NT2/D1 (cell line): ENCODE measurements around the gene CNTN6.

Experiments used
- DNase-seq: peaks from one replicate; pipeline ENCODE4 v3.0.0-alpha.2; 2011; ENCODE audit warnings: low read depth, low spot score
- H3K27me3 ChIP-seq: 2 replicates; pipeline ENCODE4 v1.6.0; 2011; ENCODE audit warnings: mild to moderate bottlenecking; ENCODE audit not compliant: insufficient read length, insufficient read depth
- H3K36me3 ChIP-seq: 2 replicates; pipeline ENCODE4 v1.6.1; 2011; ENCODE audit warnings: mild to moderate bottlenecking, low read length, mixed read lengths; ENCODE audit not compliant: insufficient read depth, insufficient read length
- H3K4me1 ChIP-seq: 2 replicates; pipeline ENCODE4 v1.5.1; 2011; ENCODE audit not compliant: insufficient read depth, insufficient read length
- H3K4me3 ChIP-seq: 2 replicates; pipeline ENCODE4 v1.5.1; 2011; ENCODE audit warnings: low read depth; ENCODE audit not compliant: insufficient read length
- H3K9ac ChIP-seq: 2 replicates; pipeline ENCODE4 v1.6.0; 2011; ENCODE audit warnings: low read depth; ENCODE audit not compliant: insufficient read length
- H3K9me3 ChIP-seq: 2 replicates; pipeline ENCODE4 v1.5.1; 2011; ENCODE audit warnings: mild to moderate bottlenecking, low read length; ENCODE audit not compliant: insufficient read depth
- SUZ12 ChIP-seq: IDR thresholded peaks from 2 replicates; pipeline ENCODE4 v1.6.1; 2011; ENCODE audit not compliant: insufficient read length, insufficient read depth; ENCODE audit errors: extremely low read depth
- YY1 ChIP-seq: IDR thresholded peaks from 2 replicates; pipeline ENCODE4 v1.6.1; 2011; ENCODE audit not compliant: insufficient read length, insufficient read depth
- ZNF274 ChIP-seq: IDR thresholded peaks from 2 replicates; pipeline ENCODE4 v1.6.1; 2011; ENCODE audit warnings: mild to moderate bottlenecking, low read depth, low read length

CNTN6 gene

DNA sequence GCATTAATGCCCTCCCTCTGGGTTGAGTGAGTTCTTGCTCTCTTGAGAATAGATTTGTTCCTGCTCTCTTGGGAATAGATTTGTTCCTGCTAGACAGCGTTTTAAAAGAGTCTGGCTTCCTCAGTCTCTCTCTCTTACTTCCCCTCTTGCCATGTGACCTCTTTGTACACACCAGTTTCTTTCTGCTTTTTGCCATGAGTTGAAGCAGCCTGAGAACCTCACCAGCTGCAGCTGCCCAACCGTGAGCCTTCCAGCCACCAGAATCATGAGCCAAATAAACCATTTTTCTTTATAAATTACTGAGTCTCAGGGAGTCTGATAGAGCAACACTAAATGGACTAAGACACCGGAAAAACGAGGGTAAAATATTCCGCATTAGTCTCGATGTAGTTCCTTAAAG lies 253.6 kb downstream of the CNTN6 start:
- Histone ChIP-seq H3K4me1 (no peaks in the 10 kb centered on the region), H3K9ac (no peak overlapping the region), H3K9me3 (no peaks in the 10 kb centered on the region), H3K27me3 (no peaks in the 10 kb centered on the region), H3K36me3 (no peaks in the 10 kb centered on the region), H3K4me3 (no peak overlapping the region)
- no peak for DNase-seq
- no peak for TF ChIP-seq YY1

DNA sequence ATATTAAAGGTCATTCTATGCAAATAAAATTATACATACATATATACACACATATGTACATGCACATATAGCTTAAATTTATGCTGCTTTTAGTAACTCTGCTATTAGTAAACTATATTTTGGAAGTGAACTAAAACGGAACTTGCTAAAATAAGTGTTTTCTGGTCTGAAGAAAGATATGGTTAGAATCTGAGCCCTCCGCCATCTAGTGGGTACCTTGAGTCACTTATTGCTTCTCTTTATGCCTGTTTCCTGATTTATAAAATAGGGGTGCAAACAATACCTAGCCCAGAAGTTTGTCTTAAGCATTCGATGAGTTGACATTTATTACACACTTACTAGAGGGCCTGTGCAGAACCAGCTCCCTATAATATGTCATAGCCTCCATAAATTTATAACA lies 255.7 kb downstream of the CNTN6 start:
- Histone ChIP-seq H3K4me3 (no peak overlapping the region), H3K9ac (no peak overlapping the region), H3K36me3 (no peaks in the 10 kb centered on the region), H3K4me1 (no peaks in the 10 kb centered on the region), H3K9me3 (no peaks in the 10 kb centered on the region), H3K27me3 (no peaks in the 10 kb centered on the region)
- TF ChIP-seq ZNF274 (no peak), YY1 (no peak), SUZ12 (no peak)
- no peak for DNase-seq

DNA sequence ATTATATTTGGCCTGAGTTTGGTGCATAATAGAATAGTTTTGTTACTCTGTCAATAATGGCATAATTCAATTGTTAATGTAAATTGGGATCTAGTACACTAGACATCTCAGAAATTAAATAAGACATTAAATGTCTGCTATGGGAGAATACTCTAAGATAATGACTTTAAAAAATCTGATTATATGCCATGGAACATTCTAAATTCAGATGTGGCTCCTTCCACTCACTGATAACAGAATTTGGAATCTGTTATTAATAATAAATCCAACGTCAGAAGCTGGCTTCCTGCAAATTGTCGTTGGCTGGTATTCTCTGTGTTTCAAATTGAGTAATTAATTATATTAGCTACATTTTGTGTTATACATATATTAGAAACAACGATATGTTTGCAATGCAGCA lies 258.1 kb downstream of the CNTN6 start:
- no peak for DNase-seq
- no peaks in the 10 kb centered on the region for H3K27me3 ChIP-seq
- H3K4me1 ChIP-seq: no peaks in the 10 kb centered on the region
- no peak overlapping the region for H3K9ac ChIP-seq
- H3K9me3 ChIP-seq: no peaks in the 10 kb centered on the region
- no peaks in the 10 kb centered on the region for H3K36me3 ChIP-seq
- no peak for TF ChIP-seq SUZ12
- no peak for TF ChIP-seq YY1
- TF ChIP-seq ZNF274: no peak
- H3K4me3 ChIP-seq: no peak overlapping the region

DNA sequence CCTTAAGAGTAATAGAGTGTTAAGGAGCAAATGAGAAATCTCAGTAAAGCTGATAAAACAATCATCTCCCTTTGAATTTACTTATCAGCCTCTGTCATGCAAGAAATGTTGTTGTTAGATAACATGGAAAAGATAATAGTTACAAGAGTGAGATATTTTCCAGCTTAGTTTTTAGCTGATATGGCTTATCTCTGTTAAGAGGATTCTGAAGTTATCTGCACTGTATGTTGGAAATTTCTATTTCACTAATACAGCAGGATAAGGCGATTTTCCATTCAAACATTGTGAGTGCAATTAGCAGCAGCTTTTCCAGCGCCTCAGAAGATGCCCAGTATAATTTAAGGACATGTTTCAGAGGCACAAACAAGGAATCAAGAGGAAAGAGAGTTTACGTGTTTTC lies 262.9 kb downstream of the CNTN6 start:
- no peak for DNase-seq
- no peak for TF ChIP-seq ZNF274
- TF ChIP-seq YY1: no peak
- no peak for TF ChIP-seq SUZ12
- Histone ChIP-seq H3K36me3 (no peaks in the 10 kb centered on the region), H3K4me3 (no peak overlapping the region), H3K4me1 (no peaks in the 10 kb centered on the region), H3K9ac (no peak overlapping the region), H3K27me3 (no peaks in the 10 kb centered on the region), H3K9me3 (no peaks in the 10 kb centered on the region)

DNA sequence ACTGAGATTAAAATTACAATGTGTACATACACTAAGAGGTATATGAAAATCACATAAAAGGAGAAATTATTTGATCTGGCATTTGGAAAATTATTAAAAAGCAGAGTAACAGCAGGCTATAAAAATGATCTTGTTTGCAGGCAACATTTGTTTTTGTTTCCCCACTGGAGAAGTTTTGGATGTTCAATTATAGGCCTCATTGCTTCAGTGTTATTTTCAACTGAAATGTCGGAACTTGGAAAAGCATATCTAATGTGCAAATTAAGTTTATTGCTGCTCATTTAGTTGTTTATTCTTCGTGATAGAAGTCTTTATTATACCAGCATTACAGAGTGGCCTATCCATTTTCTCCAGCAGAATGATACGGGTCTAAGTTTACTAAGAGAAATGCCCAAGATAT lies 263.3 kb downstream of the CNTN6 start:
- TF ChIP-seq SUZ12 (no peak), ZNF274 (no peak), YY1 (no peak)
- Histone ChIP-seq H3K9ac (no peak overlapping the region), H3K36me3 (no peaks in the 10 kb centered on the region), H3K9me3 (no peaks in the 10 kb centered on the region), H3K27me3 (no peaks in the 10 kb centered on the region), H3K4me3 (no peak overlapping the region), H3K4me1 (no peaks in the 10 kb centered on the region)
- DNase-seq: no peak

DNA sequence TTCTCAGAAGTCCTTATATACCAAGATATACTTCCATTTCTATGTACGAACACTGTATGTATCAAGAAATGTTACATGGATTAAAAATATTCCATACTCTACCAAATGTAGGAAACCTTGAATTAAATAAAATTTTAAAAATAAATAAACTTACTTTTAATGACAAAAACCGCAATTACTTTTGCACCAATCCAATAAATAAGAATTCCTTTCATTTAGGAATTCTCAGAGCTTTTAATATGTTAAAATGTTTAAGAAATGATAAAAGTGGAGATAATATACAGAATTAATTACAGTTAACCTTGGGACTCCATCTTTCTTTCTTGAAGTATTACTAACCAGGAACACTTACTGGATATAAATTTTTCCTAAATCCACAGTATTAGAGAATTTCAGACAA lies 272.7 kb downstream of the CNTN6 start:
- Histone ChIP-seq H3K9me3 (no peaks in the 10 kb centered on the region), H3K4me1 (no peaks in the 10 kb centered on the region), H3K27me3 (no peaks in the 10 kb centered on the region), H3K36me3 (no peaks in the 10 kb centered on the region), H3K9ac (no peak overlapping the region), H3K4me3 (no peak overlapping the region)
- TF ChIP-seq SUZ12 (no peak), ZNF274 (no peak), YY1 (no peak)
- no peak for DNase-seq

DNA sequence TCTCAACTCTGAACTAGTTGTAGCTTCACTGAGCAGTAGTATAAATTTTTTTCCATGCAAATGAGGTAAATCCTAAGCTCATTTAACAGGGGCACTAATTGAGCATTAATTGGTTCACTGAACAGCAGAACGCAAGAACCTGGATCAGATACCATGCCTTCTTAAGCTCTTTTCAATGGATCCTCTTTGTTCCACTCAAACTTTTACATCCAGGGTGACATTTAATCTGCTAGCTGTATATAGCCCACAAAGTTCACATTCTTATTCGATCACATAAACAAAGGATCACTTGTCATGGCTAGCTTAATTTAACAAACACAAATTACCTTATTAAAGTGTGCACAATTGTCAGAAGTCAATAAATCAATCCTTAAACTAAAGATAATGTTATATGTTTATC lies 281.6 kb downstream of the CNTN6 start:
- H3K27me3 ChIP-seq: no peaks in the 10 kb centered on the region
- no peak overlapping the region for H3K4me3 ChIP-seq
- DNase-seq: no peak
- H3K4me1 ChIP-seq: no peaks in the 10 kb centered on the region
- H3K9me3 ChIP-seq: no peaks in the 10 kb centered on the region
- H3K9ac ChIP-seq: no peak overlapping the region
- H3K36me3 ChIP-seq: no peaks in the 10 kb centered on the region
- TF ChIP-seq ZNF274 (no peak), YY1 (no peak), SUZ12 (no peak)

DNA sequence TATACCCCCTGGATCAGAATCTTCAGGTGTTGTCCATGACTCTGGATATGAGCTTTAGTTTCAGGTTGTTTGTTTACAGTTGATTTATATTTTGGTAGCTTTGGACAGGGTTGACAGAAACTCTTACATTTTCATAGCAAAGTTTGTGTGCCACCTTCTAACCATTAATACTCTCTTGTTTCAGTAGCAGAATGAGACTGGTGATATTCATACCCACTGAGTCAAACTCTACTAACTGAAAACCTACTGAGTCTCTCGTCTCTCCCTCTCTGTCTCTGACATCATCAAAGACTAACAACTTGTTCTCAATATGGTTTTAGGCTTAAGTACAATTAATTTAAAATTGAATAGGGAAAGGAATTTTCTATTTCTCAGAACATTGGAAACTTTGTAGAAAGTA lies 282.3 kb downstream of the CNTN6 start:
- H3K4me1 ChIP-seq: no peaks in the 10 kb centered on the region

More for the DNA sequence above, 282.3 kb downstream of the CNTN6 start:
- Histone ChIP-seq H3K9ac (no peak overlapping the region), H3K4me3 (no peak overlapping the region), H3K36me3 (no peaks in the 10 kb centered on the region), H3K27me3 (no peaks in the 10 kb centered on the region), H3K9me3 (no peaks in the 10 kb centered on the region)
- TF ChIP-seq YY1 (no peak), SUZ12 (no peak), ZNF274 (no peak)
- no peak for DNase-seq
